ENCODE data around the gene DAP.
"Not testable (repeated sequence)": the region's sequence is repeated elsewhere in the genome, so short reads cannot be mapped to it uniquely, and the experiment has no call there.

Gene DAP

DNA sequence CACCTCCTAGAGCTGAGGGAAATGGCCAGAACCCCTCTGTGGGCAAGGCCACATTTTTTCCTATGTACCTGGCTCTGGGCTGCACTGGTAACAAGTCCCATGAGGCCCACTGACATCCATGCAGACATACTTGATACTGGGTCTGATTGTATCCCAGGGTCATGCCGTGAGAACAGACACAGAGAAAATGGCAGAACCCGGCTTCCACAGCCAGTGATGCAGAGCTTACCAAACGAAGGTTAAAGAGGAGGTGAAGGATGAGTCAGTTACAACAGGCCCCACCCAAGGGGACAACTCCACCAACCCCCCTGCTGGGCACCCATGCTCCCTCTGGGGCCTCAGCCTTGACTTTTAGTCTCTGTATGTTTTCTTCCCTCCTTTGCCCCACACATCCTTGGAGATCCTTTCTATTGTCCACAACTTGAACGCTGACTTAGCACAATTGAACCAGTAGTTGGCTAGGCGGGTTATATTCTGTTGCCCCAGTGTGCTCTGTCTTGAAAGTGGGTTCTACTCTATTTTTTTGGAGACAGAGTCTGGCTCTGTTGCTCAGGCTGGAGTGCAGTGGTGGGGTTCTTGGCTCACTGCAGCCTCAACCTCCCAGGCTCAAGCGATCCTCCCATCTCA is 93.5 kb downstream of the DAP start:
- DNase-seq: no peak

DNA sequence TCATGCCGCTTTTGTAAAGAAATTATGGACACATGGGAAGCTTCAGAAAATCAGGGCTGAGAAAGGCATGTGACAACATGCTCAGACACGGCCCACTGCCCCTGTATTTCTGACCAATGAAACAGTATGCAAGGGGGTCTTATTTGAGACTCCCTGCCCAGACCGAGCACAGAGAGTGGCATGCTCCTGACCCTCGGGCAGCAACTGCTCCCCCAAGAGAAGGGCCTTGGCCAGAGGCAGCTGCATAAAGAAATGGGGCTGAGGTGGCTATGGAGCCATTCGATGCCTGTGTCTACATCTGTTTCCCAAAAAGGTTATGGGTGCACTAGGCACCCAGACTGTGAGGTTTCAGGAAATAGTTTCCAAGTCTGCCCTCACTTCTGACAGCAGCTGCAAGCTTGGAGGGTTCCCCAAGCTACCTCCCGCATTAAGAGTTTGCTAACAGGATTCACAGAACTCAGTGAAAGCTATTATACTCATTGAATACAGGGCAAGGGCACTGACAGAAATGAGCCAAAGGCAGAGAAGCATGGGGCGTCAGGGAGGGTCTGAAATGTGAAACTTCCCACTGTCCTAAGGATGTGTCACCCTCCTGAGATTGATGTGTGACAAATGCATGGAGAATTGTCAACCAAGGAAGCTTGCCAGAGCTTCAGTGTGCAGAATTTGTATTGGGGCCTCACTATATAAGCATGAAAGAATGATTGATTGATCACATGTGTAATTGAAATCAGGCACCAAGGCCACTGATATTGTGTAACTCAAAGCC is 94.3 kb downstream of the DAP start:
- DNase-seq: no peak

DNA sequence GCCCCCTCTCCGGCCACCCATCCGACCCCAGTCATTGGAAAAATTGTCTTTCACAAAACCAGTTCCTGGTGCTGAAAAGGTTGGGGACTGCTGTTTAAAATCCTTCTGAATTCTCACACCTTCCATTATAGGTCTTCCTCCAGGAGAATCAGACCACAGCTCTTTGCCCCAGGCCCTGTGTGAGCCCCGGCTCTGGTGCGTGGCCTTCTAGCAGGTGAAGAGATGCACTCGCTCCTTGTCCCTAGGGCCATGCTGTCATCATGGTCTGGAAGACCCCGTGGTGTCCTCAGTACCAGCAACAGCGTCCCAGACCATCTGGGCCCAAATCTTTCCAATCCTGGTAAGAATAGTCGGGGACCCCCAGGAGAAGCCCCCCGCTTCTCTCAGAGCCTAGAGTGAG is 95.2 kb downstream of the DAP start:
- no peak for DNase-seq

DNA sequence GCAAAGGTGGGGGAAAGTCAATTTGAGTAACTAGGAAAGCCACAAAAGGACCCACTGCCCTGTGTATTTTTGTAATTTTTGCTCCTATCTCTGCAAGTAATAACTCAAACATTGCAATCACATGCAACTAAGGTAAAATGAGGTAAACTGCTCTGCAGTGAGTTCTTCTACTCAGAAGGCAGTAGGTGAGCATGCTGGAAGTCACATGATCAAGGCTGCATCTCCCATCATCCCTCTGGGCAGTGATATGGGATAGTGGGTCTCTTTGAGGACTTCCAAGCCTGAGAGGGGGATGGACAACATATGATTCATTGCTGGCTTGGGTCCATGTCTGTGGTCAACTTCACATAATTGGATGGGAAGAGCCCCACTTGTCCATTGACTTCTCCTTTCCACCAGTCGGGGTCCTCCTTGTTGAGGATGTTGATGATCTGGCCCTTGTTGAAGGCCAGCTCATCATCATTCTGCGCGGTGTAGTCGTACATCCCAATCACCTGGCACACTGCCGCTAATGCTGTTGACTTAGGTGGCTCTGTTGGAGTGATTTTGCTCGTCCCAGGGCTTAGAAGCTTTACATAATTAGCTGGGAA is 96.8 kb downstream of the DAP start:
- DNase-seq: not testable (repeated sequence)

DNA sequence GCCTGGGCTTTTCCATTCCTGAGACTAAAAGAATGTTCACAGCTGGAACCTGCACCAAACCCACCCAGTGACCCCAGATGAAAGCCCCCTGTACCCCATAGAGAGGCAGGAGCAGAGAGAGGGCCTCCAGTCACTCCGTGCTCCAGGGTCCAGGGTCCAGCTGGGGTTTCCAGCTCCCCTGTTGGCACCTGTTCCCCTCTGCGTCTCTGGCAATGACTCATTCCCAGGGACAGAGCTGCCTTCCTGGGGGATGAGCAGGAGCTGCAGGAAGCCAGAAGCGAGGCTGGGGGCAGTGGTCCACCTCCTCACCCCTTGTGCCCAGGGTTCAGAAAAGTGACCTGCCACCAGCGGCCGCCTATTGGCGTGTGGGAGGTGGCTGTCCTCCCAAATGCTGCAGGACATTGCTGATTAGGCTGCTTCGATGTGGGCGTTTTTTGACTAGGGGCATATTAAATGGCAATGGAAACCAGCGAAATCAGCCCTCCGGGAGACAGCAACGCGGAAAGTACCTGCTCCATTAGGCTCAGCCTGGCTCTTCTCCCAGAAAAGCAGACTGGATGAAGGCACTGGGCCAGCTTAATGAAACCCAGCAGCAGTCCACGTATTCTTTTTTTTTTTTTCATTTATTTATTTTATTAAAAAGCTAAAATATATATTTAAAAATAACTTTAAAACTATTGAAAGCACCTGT is 97.4 kb downstream of the DAP start:
- DNase-seq: no peak

DNA sequence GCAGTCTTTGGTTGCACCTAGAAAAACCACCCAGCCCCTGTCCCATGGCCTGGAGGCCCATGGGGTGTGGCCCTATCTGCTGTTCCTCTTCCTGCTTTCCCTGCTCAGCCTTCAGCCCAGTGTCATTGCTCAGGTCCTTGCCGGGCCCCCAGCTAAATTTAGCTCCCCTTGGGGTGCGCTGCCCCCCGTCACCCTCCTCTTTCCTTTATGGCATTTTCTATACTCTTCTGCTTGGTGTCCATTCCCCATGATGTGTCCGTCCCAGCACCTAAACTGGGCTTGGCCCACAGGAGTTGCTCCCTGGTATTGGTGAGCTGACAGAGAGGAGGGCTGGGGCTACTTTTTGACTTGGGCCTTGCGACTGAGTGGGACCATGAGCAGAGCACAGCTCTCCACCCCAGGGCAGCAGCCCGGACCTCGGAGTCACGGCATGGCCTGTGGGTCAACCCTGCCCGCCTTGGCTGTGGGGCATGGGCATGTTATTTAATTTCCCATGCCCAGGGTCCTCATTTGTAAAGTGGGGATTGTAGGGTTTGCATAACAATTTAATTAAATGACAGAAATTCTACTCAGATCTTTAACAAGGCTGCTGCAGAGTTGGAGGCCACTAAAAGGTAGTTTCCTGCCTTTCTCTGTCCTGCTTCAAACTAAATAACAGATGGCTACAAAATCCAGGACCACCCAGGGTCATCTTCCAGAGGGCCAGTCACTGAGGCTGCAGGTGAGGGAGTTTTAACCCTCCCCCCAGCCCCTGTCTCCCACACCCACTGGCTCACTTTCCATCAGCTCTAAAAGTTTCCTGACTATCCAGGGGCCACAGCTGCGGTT is 98.2 kb downstream of the DAP start:
- no peak for DNase-seq

DNA sequence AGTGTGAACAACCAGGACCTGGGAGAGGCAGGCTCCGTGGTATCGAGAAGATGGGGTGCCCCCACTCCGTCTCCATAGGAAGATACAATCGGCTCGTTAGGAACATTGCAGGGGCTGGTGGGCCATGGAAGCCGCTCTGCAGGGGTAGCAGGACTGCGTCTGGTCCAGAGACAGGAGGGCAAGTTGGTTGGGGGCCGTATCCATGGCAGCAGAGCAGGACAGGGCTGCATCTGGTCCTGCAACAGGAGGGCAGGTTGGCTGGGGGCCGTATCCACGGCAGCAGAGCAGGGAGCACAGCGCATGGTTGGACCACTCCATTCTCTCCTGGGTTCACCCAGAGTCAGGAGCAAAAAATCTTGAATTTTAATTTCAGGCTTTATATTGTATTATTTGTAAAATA is 99.0 kb downstream of the DAP start:
- no peak for DNase-seq

DNA sequence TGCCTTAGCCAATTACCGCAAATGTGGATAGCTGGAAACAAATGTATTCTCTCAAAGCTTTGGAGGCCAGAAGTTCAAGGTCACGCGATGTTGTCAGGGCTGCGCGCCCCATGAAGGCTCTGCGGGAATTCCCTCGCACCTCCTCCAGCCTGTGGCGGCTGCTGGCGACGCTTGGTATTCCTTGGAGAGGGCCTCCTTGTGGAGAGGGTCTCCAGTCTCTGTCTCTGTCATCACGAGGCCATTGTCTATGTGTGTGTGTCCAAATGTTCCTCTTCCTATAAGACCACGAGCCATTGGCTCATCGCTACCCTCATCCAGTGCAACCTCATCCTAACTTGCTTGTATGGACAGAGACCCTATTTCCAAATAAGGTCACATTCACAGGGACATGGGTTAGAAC is 99.6 kb downstream of the DAP start:
- no peak for DNase-seq

DNA sequence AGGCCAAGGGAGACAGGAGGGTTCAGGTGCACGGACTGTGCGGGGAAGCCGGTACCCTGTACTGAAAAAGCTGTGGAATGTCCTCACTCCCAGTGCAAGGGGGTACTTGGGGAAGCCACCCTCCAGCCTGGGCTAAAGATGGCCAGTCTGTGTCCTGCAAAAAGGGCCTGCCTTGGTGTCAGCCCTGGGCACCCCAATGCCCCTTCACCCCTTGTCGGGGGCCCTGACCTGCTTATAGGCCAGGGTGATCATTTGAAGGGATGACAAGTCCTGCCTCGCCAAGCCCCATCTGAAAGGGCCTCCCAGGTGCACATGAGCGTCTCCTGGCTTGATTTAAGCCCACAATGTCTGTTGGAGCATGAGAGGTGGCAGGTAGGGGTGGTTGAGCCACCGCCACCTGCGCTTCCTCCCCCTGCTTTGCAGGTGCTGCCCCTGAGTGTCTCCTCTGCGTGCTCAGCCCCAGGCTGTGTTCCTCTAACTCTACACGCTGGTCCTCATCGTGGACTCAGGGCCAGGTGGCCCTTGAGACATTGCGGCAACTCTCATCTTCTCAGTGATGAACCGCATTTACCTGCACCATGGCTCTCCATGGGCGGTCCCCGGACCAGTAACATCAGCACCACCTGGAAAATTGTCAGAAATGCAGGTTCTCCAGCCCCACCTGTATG is 100.2 kb downstream of the DAP start:
- no peak for DNase-seq

DNA sequence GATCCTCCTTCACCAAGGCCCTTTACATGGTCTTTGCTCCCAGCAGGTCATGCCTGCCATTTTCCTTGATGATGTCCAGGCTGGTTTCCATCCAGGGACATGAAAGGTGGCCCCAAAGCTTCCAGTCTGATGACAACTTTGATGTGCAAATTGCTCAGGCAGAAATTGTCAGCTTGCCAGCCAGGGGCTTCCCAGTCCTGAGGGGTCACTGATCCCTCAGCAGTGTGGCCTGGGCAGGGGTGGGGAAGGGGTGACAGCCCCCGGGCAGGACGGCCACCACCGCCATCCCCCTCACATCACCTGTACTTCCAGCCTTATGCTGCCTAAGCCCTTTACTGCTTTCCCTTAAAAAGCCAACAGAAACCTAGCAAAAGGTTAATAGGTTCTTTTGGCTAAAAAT is 100.9 kb downstream of the DAP start:
- no peak for DNase-seq

DNA sequence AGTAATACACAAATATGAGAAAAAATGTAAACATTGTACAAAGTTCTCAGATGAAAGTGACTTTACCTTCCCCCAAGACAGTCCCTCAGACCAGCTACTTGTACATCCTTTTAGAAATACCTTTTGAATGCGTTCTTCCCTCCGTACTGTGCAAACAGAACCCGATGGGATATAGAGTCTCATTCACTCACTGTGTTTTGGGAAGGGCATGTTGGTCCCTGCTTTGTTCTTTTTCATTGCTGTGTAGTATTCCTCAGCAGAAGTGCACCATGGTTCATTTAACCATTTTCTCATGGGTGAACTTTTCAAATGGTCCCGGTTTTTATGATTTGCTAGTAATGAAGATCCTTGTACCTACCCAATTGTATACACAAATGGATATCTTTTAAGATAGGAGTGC is 102.8 kb downstream of the DAP start:
- no peak for DNase-seq

DNA sequence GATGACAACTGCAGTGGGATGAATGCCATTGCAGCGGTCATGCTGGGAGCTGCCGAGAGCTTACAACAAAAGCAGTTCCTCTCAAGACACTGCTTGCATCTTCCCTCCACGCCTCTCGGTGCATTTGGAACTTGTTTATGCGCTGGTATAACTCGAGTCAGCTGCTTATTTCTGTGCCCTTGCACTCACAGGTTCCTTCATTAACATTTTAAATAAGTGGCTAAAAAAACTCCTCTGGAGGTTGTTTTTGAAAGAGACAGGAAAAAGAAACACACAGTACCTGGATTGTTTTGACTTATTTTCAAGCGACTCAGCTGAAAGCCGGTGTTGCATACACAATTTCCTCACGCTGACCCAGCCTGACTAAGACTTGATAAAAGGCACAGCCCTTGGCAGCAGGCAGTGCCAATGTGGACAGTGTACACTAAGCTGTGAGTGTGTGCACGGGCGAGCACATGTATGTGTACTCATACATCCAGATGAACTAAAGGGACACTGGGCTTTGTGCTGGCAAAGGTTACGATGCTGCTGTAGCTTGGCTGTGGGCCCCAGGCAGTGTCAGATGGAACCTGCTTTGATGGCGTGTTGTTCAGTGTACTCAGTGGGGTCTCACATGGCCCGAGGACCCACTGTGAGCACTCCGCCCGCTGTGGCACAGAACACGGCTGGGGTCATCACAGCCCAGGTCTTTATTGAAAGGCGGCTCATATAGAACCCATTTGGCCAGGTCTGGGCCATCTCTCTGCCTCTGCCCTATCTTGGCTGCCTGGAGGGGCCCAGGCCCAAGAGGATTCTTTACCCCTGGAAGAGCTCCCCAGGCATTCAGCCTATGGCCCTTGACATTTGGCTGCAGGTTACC is 104.8 kb downstream of the DAP start:
- no peak for DNase-seq

DNA sequence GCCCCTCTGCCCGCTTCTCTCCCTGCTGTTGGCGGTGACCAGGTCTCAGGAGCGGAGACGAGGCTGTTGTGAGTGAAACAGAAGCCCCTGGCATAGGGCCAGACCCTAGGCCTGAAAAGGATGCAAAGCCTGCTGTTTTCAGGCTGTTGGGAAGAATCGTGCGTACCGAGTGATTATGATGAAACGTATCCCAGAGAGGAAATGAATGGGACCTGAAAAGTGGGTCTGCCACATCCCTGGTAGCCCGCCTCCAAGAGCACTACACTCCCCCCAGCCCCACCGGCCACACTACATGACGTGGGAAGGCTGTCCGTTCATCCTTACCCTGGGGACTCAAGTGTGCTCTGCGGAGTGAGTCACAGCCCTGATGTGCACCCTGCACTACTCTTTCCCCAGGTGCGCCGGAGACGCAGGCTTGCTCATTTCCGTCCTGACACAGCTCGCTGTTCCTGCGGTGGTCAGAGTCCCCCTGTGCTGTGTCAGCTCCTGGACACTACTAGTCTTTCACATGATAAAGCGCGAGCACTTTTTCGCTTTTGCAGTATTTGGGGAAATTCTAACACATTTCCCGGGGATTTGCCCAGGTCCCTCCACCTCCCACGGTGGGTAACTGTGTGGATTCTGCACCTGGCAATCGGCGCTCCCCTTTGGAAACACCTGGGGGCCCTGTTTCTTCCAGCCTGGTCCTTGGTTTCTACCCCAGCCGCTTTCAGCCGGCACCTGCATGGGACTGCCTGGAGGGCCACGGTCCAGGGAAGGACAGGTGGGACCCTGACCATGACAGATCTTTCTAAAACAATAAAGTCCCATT is 105.7 kb downstream of the DAP start:
- DNase-seq: no peak

DNA sequence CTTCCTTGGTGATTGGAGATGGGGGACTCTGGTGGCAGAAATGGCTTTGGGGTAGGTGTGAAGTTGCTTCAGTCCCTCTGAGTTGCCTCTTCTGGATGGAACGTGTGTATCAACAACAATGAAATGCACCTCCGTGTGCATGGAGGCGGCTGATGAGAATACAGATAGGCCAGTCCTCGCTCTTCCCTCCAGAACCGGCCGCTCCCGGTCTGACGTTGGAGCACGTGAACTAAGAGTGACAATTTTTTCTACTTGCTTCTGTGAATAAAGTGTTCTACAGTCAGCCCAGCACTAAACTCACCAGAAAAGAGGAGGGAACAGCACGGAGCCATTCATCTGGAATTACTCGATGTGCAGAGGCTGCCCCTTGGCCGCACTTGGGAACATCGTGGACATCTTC is 106.5 kb downstream of the DAP start:
- DNase-seq: no peak

DNA sequence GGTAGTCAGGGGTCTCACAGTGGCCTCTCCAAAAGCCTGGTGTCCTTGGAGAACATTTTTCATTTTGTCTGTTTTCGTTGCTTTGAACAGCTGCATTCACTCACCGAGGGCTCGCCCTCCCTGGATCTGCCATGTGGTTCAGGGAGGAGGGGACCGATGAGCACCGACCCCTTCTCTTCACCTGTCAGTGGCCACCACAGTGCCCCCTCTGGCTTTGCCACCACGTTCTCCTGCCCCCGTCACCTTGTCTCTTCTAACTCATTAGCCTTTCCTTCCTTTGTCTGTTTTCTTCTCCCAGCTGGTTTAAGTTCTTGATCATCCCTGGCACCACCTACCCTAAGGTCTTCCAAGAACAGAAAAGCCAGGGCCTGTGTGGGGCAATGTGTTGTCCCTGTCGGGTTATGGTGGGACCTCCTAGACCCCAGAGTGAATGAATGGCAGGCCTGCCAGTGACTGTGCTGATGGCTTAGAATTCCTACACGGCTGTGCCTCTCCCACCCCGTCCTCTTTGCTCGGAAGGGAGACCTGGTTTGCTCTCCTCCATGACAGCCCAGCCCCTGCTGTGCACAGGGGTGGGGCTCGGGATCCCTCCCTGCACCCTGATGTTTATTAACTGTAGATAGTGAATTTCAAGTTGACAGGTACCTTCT is 107.2 kb downstream of the DAP start:
- DNase-seq: no peak

DNA sequence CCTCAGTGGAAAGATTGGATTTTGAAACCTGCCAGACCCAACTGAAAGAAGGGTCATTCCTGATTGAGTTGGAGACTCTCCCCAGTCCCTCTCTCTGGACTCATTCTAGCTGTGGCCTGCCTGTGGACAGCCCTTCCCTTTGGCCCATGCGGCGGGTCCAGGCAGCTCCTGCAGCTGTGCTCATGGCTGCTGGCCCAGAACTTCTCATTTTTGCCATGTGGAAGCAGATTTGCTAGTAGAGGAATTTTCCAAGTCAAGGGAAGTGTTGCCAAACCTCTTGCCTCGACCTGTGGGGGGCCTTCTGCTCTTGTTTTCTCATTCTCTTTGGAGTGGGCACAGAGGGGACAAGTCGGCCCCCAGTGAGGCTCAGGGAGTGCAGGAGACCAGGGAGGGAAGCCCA is 108.0 kb downstream of the DAP start:
- DNase-seq: no peak

DNA sequence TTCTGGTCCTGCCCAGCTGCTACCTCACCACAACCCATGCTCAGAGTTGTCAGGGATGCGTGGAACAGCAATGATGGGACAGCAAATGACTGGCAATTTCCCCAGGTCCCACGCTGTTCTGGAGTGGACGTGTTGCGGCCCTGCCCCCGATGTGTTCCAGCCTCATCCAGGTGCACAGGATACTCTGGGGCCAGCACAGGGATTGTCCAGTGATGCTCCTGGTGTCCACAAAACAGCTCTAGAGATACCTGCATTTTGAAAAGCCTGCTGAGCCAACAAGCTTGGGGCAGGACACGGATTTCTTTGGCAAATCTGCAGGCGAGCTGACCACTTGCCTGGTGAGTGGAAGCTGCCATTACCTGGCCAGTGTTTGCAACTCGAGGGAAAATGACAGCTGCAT is 108.4 kb downstream of the DAP start:
- DNase-seq: no peak

DNA sequence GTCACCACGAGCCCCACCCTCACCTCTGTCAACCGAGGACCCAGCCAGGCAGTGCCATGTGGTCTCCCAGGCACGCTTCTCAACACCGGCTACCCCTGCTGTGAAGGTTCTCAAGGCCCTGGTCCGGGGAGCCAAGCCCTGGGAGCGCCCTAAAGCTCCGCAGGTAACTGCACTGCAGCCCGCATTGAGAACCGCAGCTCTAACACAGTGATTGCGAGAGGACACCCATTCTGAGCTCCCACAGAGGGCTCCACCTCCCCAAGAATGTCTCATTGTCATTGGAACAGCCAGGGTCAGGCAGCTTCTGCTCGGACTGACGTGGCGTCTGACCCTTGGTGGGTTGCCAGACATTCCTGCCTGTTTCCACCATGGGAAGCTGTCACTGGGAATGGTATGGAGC is 108.9 kb downstream of the DAP start:
- no peak for DNase-seq

DNA sequence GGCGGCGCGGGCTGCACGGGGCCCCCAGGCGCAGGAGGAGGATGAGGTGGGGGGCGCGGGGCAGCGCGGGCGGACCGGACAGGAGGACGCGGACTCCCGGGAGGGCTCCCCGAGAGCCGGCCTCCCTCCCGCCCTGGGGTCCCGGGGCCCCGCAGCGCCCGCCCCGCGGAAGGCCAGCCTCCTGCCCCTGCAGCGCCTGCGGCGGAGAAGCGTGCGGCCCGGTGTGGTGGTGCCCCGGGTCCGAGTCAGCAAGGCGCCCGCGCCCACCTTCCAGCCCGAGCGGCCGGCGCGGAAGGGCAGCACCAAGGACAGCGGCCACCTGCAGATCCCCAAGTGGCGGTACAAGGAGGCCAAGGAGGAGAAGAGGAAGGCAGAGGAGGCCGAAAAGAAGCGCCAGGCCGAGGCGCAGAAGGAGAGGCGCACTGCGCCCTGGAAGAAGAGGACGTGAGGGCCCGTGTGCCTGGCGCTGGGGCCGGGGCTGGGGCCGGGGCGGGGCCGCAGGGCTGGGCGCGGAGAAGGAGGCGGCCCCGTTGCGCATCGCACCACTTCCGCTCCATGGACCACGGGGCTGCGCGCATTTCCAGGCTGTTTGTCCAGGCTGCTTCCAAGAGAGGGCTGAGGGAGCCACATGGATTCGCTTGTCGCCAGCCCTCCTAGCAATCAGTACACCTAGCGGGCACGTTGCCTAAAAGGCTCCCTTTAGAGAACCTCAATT is 111.2 kb downstream of the DAP start:
- DNase-seq: no peak

All from hematopoietic multipotent progenitor cell treated with erythropoietin and hydrocortisone succinate and interleukin-3 and kit ligand, for 4 days (in vitro differentiated cells).